ENCODE data around the gene ASCC3.

Gene ASCC3

DNA sequence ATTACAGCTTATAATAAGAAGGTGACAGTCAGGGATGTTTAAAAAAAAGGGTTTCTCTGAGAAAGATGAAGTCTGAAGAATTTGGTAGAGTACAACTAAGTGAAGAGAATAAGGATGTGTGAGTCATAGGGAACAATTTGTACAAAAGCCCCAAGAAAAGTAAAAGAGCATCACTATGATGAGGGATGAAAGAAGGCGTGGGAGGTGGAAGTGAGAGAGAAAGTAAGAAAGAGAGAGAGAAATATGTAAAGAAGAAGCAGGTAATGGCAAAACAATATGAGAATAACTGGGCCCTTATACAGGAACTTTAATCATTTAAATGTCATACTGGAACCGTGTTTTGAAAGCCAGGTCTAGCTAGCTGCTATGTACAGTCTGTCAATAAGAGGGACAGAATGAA is 179.4 kb downstream of the ASCC3 start:
- in situ Hi-C loops (cut with MboI; ENCODE audit: low pct_unique_long_range_greater_than_20kb, low sequenced_read_pairs, unreplicated experiment): no loop called here
- DNase-seq (ENCODE audit: low spot score): no peak
- TF ChIP-seq, protein P1, sequence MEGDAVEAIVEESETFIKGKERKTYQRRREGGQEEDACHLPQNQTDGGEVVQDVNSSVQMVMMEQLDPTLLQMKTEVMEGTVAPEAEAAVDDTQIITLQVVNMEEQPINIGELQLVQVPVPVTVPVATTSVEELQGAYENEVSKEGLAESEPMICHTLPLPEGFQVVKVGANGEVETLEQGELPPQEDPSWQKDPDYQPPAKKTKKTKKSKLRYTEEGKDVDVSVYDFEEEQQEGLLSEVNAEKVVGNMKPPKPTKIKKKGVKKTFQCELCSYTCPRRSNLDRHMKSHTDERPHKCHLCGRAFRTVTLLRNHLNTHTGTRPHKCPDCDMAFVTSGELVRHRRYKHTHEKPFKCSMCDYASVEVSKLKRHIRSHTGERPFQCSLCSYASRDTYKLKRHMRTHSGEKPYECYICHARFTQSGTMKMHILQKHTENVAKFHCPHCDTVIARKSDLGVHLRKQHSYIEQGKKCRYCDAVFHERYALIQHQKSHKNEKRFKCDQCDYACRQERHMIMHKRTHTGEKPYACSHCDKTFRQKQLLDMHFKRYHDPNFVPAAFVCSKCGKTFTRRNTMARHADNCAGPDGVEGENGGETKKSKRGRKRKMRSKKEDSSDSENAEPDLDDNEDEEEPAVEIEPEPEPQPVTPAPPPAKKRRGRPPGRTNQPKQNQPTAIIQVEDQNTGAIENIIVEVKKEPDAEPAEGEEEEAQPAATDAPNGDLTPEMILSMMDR (IDR thresholded peaks at IDR 0.05; ENCODE audit: extremely low read depth, insufficient read depth, missing control alignments): no peak

DNA sequence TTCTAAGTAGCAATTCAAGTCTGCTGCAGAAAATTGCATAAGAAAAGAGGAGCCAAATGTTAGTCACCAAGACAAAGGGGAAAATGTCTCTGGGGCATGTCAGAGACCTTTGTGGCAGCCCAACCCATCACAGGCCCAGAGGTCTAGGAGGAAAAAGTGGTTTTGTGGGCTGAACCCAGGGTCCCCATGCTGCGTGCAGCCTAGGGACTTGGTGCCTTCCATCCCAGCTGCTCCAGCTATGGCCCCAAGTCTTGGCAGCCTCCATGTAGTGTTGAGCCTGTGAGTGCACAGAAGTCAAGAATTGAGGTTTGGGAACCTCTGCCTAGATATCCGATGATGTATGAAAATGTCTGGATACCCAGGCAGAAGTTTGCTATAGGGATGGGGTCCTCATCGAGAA is 181.1 kb downstream of the ASCC3 start:
- in situ Hi-C loops (cut with MboI; ENCODE audit: low pct_unique_long_range_greater_than_20kb, low sequenced_read_pairs, unreplicated experiment): no loop called here
- TF ChIP-seq, protein P1 (IDR thresholded peaks at IDR 0.05; ENCODE audit: extremely low read depth, insufficient read depth, missing control alignments): no peak
- no peak for DNase-seq (ENCODE audit: low spot score)

DNA sequence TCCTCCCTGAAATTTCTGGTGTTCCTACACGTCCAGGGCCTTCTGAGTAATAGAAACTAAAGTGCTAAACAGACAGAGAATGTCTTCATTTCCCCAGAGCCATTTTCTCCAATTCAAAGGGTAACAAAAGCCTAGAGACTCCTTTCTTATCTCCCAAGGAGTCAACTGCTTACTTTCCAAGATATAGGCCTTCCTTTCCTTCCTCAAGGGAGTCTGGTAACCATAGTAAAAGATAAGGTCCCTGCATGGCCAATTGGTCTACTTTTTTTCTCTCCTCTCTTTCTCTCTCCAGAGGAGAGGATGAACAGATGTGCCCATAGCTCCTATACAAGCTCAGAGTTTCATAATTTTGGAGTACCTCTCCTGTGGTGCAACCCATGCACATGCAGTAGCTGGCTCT is 185.7 kb downstream of the ASCC3 start:
- TF ChIP-seq, protein P1 (IDR thresholded peaks at IDR 0.05; ENCODE audit: extremely low read depth, insufficient read depth, missing control alignments): no peak
- in situ Hi-C loops (cut with MboI; ENCODE audit: low pct_unique_long_range_greater_than_20kb, low sequenced_read_pairs, unreplicated experiment): no loop called here
- DNase-seq (ENCODE audit: low spot score): no peak

DNA sequence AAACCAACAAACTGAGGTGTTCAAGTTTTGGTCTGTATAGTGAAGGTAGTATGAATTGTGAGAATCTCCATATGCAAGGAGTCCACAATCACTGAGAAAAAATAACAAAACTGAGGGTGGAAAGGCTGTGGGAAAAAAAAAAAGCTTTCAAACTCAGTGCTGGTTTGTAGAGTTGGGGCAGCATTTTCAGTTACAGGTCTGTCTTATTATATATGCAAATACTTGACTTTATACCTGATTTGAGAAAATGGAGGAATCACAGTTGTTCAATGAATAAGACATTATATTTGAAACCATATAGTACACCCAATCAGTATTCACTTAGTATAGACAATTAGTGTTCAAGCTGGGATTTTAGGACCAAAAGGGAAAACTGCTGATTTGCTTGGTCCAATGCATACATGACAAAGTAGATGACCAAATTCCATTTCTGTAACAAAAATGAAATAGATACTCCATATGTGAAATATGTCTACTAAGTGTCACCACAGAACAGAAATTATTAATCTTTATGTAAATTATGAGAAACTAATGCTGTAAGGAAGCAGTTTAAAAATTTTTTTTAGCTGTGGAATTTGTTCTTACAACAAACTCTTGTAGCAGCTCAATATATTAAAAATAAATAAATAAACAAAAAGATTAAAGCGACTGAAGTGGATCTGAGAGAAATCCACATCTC is 187.7 kb downstream of the ASCC3 start:
- in situ Hi-C loops (cut with MboI; ENCODE audit: low pct_unique_long_range_greater_than_20kb, low sequenced_read_pairs, unreplicated experiment): no loop called here
- DNase-seq (ENCODE audit: low spot score): no peak
- TF ChIP-seq, protein P1 (IDR thresholded peaks at IDR 0.05; ENCODE audit: extremely low read depth, insufficient read depth, missing control alignments): no peak

GRCh38 chr6:100691972-100692371 is 189.2 kb downstream of the ASCC3 start:
- no peak for DNase-seq (ENCODE audit: low spot score)
- TF ChIP-seq, protein P1 (IDR thresholded peaks at IDR 0.05; ENCODE audit: extremely low read depth, insufficient read depth, missing control alignments): no peak
- in situ Hi-C loops (cut with MboI; ENCODE audit: low pct_unique_long_range_greater_than_20kb, low sequenced_read_pairs, unreplicated experiment): no loop called here

DNA sequence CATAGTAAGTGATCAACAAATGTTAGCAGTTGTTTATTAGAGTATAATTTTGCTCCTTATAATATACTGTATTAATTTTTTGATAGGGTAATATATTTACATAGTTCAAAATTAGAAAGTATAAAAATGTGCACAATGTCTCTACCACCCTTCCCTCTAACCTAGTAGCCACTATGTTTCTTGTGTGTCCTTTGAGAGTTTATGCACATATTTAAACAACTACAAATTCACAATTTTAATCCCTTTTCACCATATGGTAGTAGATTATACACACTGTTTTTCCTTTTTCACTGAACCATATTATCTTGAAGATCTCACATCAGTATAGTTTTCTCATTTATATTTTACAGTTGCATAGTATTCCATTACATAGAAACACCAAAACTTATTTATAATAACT is 194.9 kb downstream of the ASCC3 start:
- DNase-seq (ENCODE audit: low spot score): no peak
- in situ Hi-C loops (cut with MboI; ENCODE audit: low pct_unique_long_range_greater_than_20kb, low sequenced_read_pairs, unreplicated experiment): no loop called here
- TF ChIP-seq, protein P1 (IDR thresholded peaks at IDR 0.05; ENCODE audit: extremely low read depth, insufficient read depth, missing control alignments): no peak

Measured in GM13977 (cell line).